NT2/D1 (cell line): ENCODE results near the gene APPL2.

Experiments used
- SUZ12 ChIP-seq: IDR thresholded peaks from 2 replicates; pipeline ENCODE4 v1.6.1; 2011; ENCODE audit not compliant: insufficient read length, insufficient read depth; ENCODE audit errors: extremely low read depth
- YY1 ChIP-seq: IDR thresholded peaks from 2 replicates; pipeline ENCODE4 v1.6.1; 2011; ENCODE audit not compliant: insufficient read length, insufficient read depth
- ZNF274 ChIP-seq: IDR thresholded peaks from 2 replicates; pipeline ENCODE4 v1.6.1; 2011; ENCODE audit warnings: mild to moderate bottlenecking, low read depth, low read length

DNA sequence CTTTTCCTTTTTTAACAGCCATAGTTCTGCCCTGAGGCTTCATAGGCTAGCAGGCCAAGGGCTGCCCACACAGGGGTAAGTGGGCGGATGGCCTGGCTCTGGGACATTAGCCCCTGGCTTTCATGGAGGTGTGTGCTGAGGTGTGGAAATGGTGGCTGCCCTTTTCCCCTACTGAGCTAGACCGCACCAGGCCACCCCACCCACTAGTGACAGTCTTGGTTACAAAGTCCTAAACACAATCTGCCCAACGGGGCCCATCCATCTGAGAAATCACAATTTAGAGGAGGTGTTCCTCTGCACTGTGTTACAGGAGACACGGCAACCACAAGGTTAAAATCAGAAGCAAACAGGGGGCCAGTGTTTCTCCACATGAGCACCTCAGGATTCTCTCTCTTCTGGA, 35.6 kb downstream of the APPL2 start:
- TF ChIP-seq ZNF274 (no peak), YY1 (no peak), SUZ12 (no peak)
